HG03103 (cell line): ENCODE measurements around the gene ZNF497.
"Not testable (repeated sequence)": the region's sequence is repeated elsewhere in the genome, so short reads cannot be mapped to it uniquely, and the experiment has no call there.

Experiments
- ATAC-seq: cut with Tn5 transposase; IDR thresholded peaks from one replicate; pipeline ENCODE4 v1.9.1; 2021; ENCODE audit warnings: low read depth; ENCODE audit not compliant: unreplicated experiment

ZNF497 gene

DNA sequence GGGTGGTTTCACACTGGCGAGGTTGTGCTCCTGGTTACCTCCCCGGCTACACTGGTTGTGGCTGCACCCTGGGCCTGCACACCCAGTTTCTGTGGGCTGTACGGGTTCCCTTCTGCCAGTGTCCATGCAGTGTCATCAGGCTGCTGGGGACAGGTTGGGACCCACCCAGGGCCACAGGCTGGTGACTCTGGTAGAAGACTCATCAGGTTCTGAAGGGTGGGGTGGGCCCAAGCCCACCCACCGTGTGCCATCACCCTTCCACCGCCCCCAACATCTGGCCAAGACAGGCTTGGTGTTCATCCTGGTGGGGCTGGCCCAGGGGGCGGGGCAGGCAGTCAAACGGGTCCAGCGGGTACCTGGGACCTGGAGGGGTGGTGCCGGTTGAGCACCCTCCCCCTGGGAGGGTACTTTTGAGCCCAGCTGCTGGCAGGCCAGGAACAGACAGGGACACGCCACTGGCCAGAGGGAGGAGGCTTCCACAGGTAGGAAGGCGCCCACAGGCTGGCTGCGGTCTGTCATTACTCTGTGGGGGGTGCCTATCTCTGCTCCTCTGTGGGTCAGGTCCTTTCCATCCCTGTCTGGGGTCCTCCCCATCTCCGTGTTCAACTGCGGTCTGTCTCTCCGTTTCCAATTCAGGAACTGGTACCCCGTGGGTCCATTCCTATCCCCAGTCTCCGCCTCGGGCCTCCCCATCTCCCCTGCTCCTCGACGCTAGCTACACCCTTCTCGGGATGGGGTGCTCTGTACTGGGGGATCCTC lies 32.8 kb upstream of the ZNF497 start, which contains the start of gene RNF225:
TSS of gene RNF225 (plus strand) at position 437 of the 759 bp plus-strand sequence. CDS start 434 bp downstream, outside the sequence.
- no peak for ATAC-seq

DNA sequence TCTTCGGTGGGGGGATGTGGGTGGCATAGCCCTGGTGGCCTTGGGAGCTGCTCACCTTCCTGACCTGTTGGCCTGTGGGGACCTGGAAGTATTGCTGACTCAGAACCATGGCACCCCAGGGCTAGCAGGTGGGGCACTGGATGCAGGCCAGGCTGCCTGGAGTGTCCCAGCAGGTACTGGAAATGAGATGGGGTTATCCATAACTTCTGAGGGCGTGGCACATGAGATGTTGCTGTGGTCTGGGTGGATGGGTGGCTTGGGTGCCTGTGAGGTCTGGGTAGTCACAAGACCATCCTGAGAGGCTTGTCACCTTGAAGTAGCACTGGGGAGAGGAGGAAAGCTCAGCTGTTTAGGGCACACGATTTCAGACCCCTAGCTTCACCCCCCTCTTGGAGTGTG lies 32.3 kb upstream of the ZNF497 start:
- no peak for ATAC-seq

DNA sequence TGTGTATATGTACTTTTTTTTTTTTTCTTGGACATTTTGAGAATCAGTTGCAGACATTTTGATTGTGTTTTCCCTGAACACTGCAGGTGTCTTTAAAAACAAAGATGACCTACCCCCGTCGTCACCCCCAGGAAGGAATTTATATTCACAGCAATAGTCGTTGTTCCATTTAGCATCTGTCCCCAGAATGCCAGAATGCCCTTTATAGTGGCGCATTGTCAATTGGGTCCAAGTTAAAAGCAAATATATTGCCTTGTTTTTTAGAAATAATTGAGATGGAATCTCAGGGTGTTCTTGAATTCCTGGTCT lies 31.1 kb upstream of the ZNF497 start:
- no peak for ATAC-seq

DNA sequence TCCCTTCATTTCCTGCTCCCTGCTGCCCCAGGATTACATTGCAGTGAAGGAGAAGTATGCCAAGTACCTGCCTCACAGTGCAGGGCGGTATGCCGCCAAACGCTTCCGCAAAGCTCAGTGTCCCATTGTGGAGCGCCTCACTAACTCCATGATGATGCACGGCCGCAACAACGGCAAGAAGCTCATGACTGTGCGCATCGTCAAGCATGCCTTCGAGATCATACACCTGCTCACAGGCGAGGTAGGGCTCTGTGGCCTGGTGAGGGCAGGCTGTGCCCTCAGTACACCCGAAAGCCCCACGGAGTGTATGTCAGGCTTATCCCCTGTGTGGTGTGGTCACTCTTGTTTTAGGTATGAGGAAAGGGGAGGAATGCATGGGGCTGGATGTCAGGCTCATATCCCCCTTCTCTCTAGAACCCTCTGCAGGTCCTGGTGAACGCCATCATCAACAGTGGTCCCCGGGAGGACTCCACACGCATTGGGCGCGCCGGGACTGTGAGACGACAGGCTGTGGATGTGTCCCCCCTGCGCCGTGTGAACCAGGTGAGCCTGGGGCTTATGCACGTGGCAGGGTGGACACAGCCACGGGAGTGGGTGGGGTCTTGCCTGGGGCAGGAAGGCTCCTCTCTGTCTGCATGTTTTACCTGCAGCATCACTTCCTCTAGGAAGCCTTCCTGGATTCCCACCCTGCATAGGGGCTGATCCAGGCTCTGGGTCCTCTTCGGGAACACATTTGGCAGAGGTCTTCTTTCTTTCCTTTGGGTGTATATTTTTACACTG lies 30.6 kb upstream of the ZNF497 start:
- no peak for ATAC-seq

DNA sequence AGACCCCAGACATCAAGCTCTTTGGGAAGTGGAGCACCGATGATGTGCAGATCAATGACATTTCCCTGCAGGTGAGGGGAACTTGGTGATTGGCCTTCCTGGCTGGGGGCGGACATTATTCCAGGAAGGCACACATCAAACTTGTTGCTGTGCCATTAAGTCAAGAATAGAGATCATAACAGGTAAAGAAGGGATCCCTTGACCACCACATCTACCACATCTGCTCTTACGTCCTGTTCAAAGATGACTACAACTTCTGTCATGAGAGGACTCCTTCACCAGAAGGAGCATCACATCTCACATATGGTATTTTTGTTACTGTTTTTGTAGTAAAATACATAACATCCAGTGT lies 25.6 kb upstream of the ZNF497 start:
- ATAC-seq: no peak

DNA sequence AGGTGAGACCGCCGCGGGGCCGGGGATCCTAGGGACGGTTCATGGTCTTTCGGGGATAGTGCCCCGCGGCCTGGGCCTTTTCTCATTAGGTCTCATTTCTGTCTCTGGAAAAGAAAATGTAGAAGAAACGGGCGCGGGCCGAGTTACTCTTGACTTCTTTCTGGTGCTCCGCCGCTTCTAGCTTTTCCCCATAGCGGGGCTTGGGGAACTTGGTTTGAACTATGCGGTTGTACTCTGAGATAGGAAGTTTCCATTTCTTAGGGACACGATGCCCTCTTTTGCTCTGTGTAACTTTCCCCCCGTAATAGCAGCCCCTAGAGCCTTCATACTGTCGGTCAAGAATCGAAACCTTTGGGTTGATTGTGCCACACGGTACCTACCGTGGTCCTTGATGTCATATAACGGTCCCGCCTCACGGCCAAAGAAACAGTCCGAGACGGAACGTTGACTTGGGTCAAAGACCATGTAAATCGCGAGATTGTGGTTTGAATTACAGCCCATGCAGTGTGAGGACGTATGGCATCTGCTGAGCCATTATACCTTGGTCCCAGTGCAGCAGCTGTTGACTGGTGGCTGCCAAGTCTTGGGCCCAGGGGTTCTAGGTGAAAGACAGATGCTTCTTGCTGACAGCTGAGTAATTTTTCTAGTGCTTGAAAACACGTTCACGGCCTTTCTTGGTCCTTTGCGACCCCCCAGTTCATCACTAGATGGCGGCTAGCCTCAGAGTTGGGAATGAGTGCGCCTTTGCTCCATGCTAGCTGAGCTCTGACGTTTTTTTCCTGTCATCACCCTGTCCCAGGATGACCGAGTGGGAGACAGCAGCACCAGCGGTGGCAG lies 25.0 kb upstream of the ZNF497 start:
- ATAC-seq: no peak

DNA sequence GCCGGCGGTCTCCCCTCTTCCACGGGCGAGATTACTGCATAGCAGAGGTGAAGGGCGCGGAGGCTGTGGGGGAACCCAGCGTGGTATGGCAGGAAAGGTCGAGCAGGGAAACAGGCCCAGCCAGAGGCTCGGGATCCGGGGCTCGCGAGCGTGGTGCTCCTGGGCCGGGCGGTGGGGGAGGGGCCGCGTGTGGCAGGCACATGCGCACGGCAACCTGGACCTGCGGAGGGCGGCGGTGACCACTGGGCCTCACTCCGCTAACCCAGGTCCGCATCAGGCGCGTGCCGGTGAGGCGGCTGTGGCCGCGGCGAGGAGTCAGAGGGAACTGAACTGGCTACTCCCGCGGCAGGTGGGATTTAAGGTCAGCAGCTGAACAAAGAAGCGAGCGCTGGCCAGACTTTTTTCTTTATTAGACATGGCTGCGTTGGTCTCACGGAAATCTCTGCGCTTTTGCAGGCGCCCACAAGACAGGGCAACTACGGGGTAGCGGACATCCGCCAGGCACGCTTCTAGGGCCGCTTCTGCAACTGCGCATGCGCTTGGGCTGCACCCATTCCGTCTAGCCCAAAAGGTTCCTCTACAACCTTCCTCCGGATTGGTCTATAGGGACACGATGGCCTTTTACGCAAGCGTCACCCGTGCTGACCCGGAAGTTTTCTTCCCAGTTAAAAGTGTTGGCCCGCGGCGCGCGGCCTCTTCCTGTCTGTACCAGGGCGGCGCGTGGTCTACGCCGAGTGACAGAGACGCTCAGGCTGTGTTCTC lies 24.2 kb upstream of the ZNF497 start, which contains the start of gene RPS5:
TSS of gene RPS5 (plus strand) at position 694 of the 762 bp plus-strand sequence. CDS start 869 bp downstream, outside the sequence.
- ATAC-seq: peak; percentile 82

DNA sequence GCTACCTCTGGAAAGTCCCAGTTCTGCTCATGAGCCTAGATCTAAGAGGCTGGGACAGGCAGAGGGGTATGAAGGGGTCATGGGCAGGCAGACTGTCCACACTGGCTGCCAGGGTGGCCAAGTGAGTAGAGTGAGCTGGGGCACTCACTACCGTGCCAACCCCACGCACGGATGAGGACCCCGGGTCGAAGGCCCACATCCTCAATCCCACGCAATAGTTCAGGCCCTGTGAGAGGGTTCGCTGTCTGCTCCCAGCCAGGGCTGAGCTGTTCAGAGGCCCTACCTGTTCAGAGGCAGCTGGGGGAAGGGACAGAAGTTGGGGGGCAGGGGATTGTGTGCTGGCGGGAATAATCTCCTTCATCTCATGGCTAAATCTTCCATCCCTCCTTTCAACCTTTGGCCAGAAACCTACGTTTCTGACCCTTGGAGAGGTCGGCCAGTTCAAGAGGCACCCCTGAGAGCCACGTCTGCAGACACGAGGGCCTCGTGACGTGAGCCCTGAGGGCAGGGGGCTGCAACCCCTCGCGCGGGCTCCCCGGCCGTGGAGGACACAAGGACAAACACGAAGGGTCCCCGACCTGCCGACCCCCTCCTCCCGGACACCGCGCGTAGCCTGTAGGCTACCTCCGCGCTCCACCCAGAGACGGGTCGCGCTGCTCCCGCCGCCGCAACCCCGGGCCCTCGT lies 23.5 kb upstream of the ZNF497 start:
- ATAC-seq: peak; percentile 3

DNA sequence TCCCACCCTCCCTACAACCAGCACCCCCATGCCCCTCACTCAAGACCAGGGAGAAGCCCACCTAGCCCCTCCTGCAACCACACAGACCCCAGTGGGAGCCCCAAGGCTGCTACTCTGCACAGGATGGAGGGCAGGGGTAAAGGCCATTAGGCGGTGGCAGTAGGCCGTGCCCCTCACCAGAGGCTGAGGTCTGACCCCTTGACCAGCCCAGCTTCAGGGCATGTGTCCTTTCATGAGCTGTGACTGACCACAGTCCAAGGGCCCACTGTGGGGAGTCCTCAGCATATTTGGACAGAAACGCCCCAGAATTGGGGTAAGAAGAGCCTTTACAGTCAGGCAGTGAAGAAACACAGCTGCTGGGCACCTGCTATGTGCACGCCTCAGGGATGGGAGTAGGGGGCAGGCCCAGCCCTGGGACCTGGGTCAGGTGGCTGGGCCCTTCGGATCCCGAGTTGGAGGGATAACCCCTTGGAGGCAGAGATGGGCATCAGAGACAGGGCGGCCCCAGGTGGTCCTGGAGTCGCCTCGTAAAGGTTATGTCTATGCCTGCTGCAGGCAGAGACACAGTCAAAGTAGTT lies 22.9 kb upstream of the ZNF497 start:
- ATAC-seq: no peak

DNA sequence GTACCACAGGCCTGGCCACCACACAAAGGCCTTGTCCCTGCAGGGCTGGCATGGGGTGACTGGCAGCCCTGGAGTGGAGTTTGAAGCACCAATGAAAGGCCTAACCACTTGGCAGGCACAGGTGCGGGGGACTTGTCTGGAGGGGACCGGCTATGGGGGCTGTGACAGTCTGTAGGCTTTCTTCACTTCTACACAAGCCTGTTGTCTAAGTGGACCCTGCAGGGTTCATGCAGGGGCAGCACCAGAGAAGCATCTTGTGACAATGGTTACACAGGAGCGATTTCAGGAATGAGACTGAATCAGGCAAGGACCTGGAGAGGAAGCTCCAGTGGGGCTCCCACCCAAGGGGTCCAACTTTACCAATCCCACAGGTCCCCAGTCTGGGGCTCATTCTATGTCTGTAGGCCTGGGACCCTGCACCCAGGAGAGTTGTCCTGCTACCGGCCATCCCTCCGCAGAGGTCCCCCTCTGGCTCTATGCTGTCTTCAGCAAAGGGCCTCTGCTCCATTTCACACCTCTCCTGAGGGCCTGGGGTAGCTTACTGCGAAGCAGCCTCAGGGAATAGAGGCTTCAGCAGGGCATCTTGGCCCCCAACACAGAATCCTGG lies 20.5 kb upstream of the ZNF497 start:
- no peak for ATAC-seq

DNA sequence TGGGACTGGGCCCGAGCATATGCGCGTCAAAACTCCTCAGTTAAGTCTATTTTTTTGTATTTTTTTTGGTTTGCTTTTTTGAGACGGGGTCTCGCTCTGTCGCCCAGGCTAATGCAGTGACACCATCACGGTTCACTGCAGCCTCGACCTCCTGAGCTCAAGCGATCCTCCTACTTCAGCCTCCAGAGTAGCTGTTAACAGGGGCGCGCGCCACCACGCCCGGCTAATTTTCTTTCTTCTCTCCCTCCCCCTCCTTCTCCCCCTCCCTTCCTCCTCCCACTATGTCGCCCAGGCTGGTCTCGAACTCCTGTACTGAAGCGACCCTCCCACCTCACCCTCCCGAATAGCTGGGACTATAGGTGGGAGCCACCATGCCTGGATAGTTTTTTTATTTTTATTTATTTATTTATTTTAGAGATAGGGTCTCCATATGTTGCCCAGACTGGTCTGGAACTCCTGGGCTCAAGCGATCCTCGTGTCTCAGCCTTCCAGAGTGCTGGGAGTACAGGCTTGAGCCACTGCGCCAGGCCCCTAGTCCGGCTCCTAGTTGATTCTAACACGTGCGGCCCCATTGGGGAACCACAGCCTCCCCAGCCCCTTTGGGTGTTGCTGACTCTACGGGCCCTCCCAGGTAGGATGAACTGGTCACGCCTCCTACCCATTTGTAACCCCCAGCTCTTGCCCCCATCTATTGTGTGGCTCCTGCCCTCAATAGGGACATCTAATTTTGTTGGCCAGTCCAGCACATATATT lies 19.1 kb upstream of the ZNF497 start:
- no peak for ATAC-seq

DNA sequence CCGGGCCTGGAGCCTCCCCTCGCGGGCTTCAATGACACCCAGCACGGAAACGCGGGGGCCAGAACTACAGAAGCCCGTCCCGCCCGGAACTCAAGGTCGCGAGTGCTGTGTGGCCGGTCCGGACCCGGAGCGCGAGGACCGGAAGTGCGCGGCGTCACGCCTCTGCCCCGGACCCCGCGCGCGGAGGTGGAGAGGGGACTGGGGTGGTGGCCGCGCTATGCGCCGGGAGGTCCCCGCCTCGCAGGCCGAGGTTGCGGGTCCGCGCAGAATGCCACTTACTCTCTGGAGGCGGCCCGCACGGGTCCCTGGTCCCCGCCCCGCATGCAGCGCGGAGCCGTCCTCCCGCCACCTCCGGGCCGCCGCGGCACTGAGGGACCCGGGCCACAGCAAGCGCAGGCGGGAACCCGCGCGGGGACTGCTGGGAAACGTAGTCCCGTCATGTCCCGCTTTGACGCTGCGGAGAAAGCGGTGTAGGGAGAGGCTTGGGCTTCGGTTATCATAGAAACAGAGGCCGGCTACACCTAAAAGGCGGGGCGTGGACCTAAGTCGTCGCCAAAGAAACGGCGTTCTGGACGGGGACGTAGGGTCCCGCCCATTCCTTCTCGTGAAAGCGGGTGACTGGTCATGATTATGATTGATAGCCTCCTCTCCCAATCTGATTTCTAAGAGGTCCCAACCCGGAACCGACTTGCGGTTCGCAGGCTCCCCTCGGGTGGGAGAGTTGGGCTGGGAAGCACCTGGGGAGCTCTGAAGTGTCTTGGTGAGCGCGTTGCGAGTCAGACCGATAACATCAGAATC lies 18.3 kb upstream of the ZNF497 start, which contains the start of gene ZNF837:
TSS of gene ZNF837 (minus strand) at position 369 of the 798 bp plus-strand sequence. CDS start 11,698 bp downstream, outside the sequence.
- ATAC-seq: peak; percentile 79

DNA sequence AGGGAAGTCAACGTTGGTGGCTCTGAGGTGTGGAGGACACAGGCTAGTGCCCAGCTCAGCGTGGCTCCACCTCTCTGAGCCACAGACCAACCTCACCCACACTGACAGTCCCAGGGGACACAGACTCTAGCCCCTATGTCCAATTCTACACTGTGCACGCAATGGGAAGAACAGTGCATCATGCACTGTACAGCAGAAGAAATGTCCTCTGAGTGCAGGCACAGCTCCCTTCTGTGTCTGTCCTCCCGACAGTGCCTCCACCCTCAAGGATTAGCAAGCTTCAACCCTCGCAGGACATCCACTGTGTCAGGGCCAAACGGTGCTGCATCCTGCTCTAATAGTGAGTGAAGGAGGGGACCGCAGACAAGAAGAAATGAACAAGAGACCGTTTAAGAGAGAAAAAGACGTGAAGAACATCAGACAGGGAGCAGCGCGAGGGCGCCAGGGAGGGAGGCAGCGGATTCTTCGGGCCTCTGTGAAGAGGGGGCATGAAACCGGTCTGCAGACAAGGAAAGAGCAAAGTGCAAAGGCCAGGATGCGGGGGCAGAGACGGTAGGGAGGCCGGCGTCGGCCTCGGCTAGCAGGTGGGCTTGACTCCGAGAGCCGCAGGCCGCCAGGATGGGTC lies 17.6 kb upstream of the ZNF497 start:
- ATAC-seq: no peak

DNA sequence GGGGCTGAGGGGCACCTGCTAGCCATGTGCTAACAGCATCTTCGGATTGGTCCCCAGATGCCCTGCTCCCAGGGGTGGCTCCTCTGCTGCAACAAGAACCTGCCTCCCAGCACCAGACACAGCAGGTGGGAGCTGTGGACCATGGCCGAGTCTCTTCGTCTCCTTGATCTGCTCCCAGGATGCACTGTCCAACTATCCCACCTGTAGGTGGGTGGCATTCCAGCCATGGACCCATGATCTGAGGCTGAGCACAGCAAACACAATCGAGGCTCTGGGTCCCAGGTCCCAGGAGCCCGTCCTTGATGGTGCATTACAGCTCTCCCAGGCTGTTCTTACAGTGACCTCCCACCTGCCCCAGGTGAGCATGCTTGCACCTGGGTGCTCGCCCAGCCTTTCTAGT lies 16.7 kb upstream of the ZNF497 start:
- ATAC-seq: no peak

DNA sequence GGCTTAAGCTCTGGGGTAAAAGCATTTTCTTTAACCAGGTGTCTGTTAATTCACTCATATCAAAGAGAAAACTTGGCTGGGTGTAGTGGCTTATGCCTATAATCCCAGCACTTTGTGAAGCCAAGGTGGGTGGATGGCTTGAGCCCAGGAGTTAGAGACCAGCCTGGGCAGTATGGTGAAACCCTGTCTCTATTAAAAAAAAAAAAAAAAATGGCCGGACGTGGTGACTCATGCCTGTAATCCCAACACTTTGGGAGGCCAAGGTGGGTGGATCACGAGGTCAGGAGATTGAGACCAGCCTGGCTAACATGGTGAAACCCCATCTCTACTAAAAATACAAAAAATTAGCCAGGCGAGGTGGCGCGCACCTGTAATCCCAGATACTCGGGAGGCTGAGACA lies 14.2 kb upstream of the ZNF497 start:
- ATAC-seq: not testable (repeated sequence)

DNA sequence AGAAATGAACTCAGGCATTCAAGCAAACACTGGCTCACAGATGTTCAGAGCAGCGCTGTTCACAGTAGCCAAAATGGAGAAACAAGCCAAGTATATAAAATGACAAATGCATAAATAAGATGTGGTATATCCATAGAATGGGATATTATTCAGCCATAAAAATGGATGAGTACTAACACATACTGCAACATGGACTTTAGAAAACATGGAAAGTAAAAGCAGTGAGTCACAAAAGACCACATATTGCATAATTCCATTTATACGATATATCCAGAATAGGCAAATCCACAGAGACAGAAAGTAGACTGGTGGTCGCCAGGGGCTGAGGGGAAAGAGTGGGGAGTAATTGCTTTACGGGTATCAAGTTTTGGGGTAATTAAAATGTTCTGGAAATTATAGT lies 11.6 kb upstream of the ZNF497 start:
- ATAC-seq: no peak
